GM12891 (cell line): ENCODE results near the gene ASPHD2.

ENCODE experiments used
- DNase-seq: peaks from one replicate; pipeline ENCODE4 v3.0.0; 2011; ENCODE audit warnings: low spot score; ENCODE audit not compliant: insufficient read length
- FAIRE-seq: peaks from 2 replicates; lab custom pipeline; 2011; peaks lifted over from hg19 to GRCh38; lab: Jason Lieb, UNC
- PAX5 ChIP-seq: IDR thresholded peaks from 2 replicates; pipeline ENCODE4 v1.6.1; 2011; ENCODE audit warnings: low read length, moderate library complexity, mild to moderate bottlenecking; ENCODE audit not compliant: insufficient read depth, severe bottlenecking
- POLR2A ChIP-seq: IDR thresholded peaks from 2 replicates; pipeline ENCODE4 v1.6.1; 2011; ENCODE audit warnings: low read depth, low read length, control low read depth
- POLR2AphosphoS5 ChIP-seq: IDR thresholded peaks from 2 replicates; pipeline ENCODE4 v1.6.1; 2011; ENCODE audit warnings: low read depth, low read length, control low read depth
- POU2F2 ChIP-seq: IDR thresholded peaks from 2 replicates; pipeline ENCODE4 v1.6.1; 2011; ENCODE audit warnings: low read depth, mild to moderate bottlenecking, control low read depth, low read length, moderate library complexity
- SPI1 ChIP-seq: IDR thresholded peaks from 2 replicates; pipeline ENCODE4 v1.6.1; 2011; ENCODE audit warnings: low read depth, low read length, control low read depth
- TAF1 ChIP-seq: IDR thresholded peaks from 2 replicates; pipeline ENCODE4 v1.6.1; 2011; ENCODE audit warnings: low read depth, low read length, control low read depth

ASPHD2 gene

GRCh38 chr22:26483439-26484359 is 54.6 kb downstream of the ASPHD2 start, which contains the start of the genes HPS4 and SRRD:
TSS of gene HPS4 (minus strand) at chr22:26483783. CDS start at chr22:26481762, 2,021 bp downstream.
TSS of gene SRRD (plus strand) at chr22:26483877. CDS start at chr22:26483891, 14 bp downstream.
- FAIRE-seq (peak; percentile 94), DNase-seq (peak; percentile 84)

GRCh38 chr22:26484360-26484706 is 55.3 kb downstream of the ASPHD2 start:
- TF ChIP-seq SPI1 (no peak), PAX5 (no peak), POLR2A (no peak), POLR2AphosphoS5 (no peak), TAF1 (no peak), POU2F2 (no peak)
- FAIRE-seq (peak; percentile 47), DNase-seq (no peak)

More at GRCh38 chr22:26483439-26484359, 54.6 kb downstream of the ASPHD2 start, which contains the start of the genes HPS4 and SRRD:
- TF ChIP-seq POLR2A (peak; percentile 63), TAF1 (peak; percentile 77), PAX5 (no peak), POLR2AphosphoS5 (peak; percentile 82)

- TF ChIP-seq POU2F2 (no peak), POLR2A (no peak), PAX5 (no peak), SPI1 (no peak), TAF1 (no peak), POLR2AphosphoS5 (no peak)
- DNase-seq (no peak), FAIRE-seq (no peak)
Observed at GRCh38 chr22:26485013-26485412, 56.0 kb downstream of the ASPHD2 start.

GRCh38 chr22:26485806-26486390 is 56.8 kb downstream of the ASPHD2 start:
- TF ChIP-seq POLR2AphosphoS5 = no peak
- no peak for TF ChIP-seq PAX5
- TF ChIP-seq TAF1 = no peak
- no peak for TF ChIP-seq SPI1
- no peak for TF ChIP-seq POLR2A
- DNase-seq (no peak), FAIRE-seq (no peak)

GRCh38 chr22:26486394-26486793 is 57.3 kb downstream of the ASPHD2 start:
- FAIRE-seq (no peak), DNase-seq (no peak)
- TF ChIP-seq SPI1 (no peak), POLR2A (no peak), POU2F2 (no peak), POLR2AphosphoS5 (no peak), PAX5 (no peak), TAF1 (no peak)

- no peak for DNase-seq
- FAIRE-seq = no peak
- TF ChIP-seq POU2F2 = no peak
- TF ChIP-seq PAX5 = no peak
- no peak for TF ChIP-seq TAF1
- no peak for TF ChIP-seq SPI1
- no peak for TF ChIP-seq POLR2A
Observed at GRCh38 chr22:26487996-26488395, 58.9 kb downstream of the ASPHD2 start.

GRCh38 chr22:26489447-26490036 is 60.5 kb downstream of the ASPHD2 start:
- DNase-seq (no peak), FAIRE-seq (no peak)
- TF ChIP-seq POLR2A (no peak), POLR2AphosphoS5 (peak; percentile 49; the same call in 1 of the 2 replicates)

- TF ChIP-seq POLR2AphosphoS5 = no peak
- no peak for TF ChIP-seq PAX5
- no peak for TF ChIP-seq POU2F2
- no peak for TF ChIP-seq POLR2A
- no peak for TF ChIP-seq TAF1
- no peak for TF ChIP-seq SPI1
- FAIRE-seq = no peak
- no peak for DNase-seq
Observed at GRCh38 chr22:26492220-26492619, 63.2 kb downstream of the ASPHD2 start.

- DNase-seq (no peak), FAIRE-seq (no peak)
- TF ChIP-seq TAF1 (no peak), POLR2A (no peak), SPI1 (no peak), PAX5 (no peak), POU2F2 (no peak), POLR2AphosphoS5 (no peak)
Observed at GRCh38 chr22:26494506-26494905, 65.4 kb downstream of the ASPHD2 start.
